Adipocyte (in vitro differentiated cells): ENCODE results near the gene USP33.
"Not testable (repeated sequence)": the region's sequence is repeated elsewhere in the genome, so short reads cannot be mapped to it uniquely, and the experiment has no call there.

ENCODE experiments used
- DNase-seq: peaks from one replicate; pipeline ENCODE4 v3.0.0-alpha.2; 2015; ENCODE audit warnings: low read depth
- H3K27me3 ChIP-seq: replicated peaks from 2 replicates; pipeline ENCODE4 v1.7.0; 2013; ENCODE audit warnings: mild to moderate bottlenecking, low read length, moderate library complexity; ENCODE audit not compliant: control insufficient read depth, insufficient read depth
- H3K36me3 ChIP-seq: 2 replicates; pipeline ENCODE4 v1.7.0; 2013; ENCODE audit warnings: low read length, mild to moderate bottlenecking, moderate library complexity; ENCODE audit not compliant: control insufficient read depth, insufficient read depth, severe bottlenecking
- H3K4me1 ChIP-seq: 2 replicates; pipeline ENCODE4 v1.7.0; 2013; ENCODE audit warnings: mild to moderate bottlenecking, low read length, moderate library complexity; ENCODE audit not compliant: control insufficient read depth, insufficient read depth
- H3K4me3 ChIP-seq: 2 replicates; pipeline ENCODE4 v1.7.0; 2013; ENCODE audit warnings: mild to moderate bottlenecking, low read length, moderate library complexity
- H3K9ac ChIP-seq: 2 replicates; pipeline ENCODE4 v1.7.0; 2013; ENCODE audit warnings: mild to moderate bottlenecking, low read length, moderate library complexity
- H3K9me3 ChIP-seq: 2 replicates; pipeline ENCODE4 v1.7.0; 2013; ENCODE audit warnings: mild to moderate bottlenecking, low read length, moderate library complexity; ENCODE audit not compliant: control insufficient read depth

Gene USP33

DNA sequence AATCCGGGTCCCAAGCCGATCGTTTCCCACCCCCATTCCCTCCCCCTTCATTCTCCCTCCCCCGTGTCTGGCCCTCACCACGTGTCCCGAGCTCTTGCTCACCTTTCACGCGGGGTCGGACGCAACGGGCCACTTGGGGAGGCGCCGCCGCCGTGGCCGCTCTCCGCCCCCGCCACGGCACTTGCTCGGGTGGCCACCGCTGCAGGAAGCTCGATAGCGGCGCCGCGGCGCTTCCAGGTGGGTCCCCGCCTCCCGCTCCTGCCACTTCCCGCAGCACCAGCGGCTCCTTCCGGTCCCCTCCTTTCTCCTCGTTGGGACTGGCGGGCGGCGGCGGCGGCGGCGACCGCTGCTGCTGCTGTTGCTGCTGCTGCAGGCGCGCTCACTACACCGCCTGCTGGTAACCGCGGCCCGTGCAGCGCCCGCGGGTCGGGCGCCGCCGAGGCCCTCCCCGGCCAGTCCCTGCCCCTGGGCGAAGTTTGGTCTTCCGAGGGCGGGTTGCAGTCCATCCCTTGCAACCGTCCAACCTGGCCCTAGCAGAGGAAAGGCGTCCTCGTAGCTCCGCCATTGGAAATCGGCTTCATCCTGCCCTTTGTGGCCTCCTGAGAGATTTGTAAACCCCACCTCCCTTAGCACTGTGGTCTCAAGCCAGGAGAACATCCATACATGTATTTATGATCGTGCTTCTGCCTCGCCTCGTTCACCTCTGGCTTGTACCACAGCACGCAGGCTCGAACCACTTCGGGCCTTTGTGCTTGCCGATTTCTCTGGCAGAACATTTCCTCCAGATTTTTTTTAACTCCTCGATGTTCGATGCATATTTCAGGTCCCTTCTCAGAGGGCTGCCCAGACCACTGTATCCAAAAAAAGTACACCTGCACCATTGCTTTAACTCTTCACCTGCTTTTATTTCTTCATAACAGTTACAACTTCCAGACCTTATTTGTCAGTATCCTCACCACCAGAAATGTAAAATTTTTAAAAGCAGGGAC lies 76.2 kb downstream of the USP33 start:
- H3K4me1 ChIP-seq = peaks cover 55% of the 10 kb centered on the region
- no peaks in the 10 kb centered on the region for H3K9me3 ChIP-seq
- peak; percentile 93 for DNase-seq
- no peaks in the 10 kb centered on the region for H3K27me3 ChIP-seq
- peaks cover 7% of the 10 kb centered on the region for H3K36me3 ChIP-seq
- peak overlapping the region; percentile 92 for H3K9ac ChIP-seq
- H3K4me3 ChIP-seq = peak overlapping the region; percentile 95

- peak within 1 kb of the TSS; percentile 92 for H3K9ac ChIP-seq
- H3K4me1 ChIP-seq = peaks cover 62% of the 10 kb centered on the region
- H3K36me3 ChIP-seq = peaks cover 3% of the 10 kb centered on the region
- H3K9me3 ChIP-seq = no peaks in the 10 kb centered on the region
- DNase-seq = peak; percentile 97
- peak within 1 kb of the TSS; percentile 95 for H3K4me3 ChIP-seq
- H3K27me3 ChIP-seq = no peaks in the 10 kb centered on the region
These were observed 77.0 kb downstream of the USP33 start, which contains the start of gene ZZZ3 for GRCh38 chr1:77682460-77683159. Gene ZZZ3 (minus strand): TSS chr1:77682658. CDS start chr1:77633354, 49,304 bp downstream.

DNA sequence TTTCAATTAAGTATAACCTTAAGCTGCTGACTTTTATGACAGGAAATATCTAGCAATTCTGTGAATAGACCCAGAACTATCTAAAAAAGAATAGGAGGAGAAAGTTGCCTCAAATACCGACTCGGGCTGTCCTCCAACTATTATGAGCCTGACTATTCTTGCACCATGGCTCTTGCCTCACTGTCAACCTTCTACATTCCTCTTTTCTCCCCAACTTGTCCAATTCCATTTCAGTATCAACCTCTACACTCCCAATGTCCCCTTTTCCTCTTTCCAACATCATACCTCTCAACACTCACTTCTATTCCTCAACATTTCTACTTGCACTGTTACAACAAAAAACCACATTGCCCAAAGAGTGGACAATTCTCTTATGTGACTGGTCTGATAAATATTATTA lies 79.5 kb downstream of the USP33 start:
- Histone ChIP-seq H3K4me1 (peaks cover 50% of the 10 kb centered on the region), H3K27me3 (no peaks in the 10 kb centered on the region), H3K36me3 (peaks cover 3% of the 10 kb centered on the region), H3K4me3 (peak overlapping the region; percentile 35), H3K9ac (no peak overlapping the region), H3K9me3 (no peaks in the 10 kb centered on the region)
- DNase-seq = no peak

GRCh38 chr1:77678660-77679610 lies 80.7 kb downstream of the USP33 start:
- Histone ChIP-seq H3K9me3 (no peaks in the 10 kb centered on the region), H3K4me3 (no peak overlapping the region), H3K9ac (no peak overlapping the region), H3K4me1 (peaks cover 47% of the 10 kb centered on the region), H3K36me3 (peaks cover 3% of the 10 kb centered on the region), H3K27me3 (no peaks in the 10 kb centered on the region)
- no peak for DNase-seq

DNA sequence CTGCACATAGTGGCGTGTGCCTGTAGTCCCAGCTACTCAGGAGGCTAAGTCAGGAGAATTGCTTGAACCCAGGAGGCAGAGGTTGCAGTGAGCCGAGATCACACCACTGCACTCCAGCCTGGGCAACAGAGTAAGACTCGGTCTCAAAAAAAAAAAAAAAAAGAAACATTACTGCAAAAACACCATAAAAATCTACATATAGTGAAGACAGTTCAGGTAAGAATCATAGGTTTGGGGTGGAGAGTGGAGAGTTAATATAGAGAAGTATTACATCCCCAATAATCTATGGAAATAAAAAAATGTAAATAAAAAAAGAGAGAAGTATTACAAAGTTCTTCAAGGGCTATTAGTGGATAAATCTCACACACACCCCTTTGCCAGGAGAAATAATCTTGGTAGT lies 84.8 kb downstream of the USP33 start:
- not testable (repeated sequence) for H3K9me3 ChIP-seq, H3K9ac ChIP-seq, DNase-seq, H3K36me3 ChIP-seq, H3K27me3 ChIP-seq, H3K4me3 ChIP-seq
- H3K4me1 ChIP-seq = peaks cover 53% of the 10 kb centered on the region

- H3K4me3 ChIP-seq = no peak overlapping the region
- H3K4me1 ChIP-seq = peaks cover 46% of the 10 kb centered on the region
- H3K27me3 ChIP-seq = no peaks in the 10 kb centered on the region
- H3K9ac ChIP-seq = no peak overlapping the region
- DNase-seq = no peak
- peaks cover 3% of the 10 kb centered on the region for H3K36me3 ChIP-seq
- H3K9me3 ChIP-seq = no peaks in the 10 kb centered on the region
These were observed 85.8 kb downstream of the USP33 start for GRCh38 chr1:77673716-77674355.

GRCh38 chr1:77673030-77673429 lies 86.6 kb downstream of the USP33 start:
- Histone ChIP-seq H3K4me1 (peaks cover 39% of the 10 kb centered on the region), H3K36me3 (peaks cover 3% of the 10 kb centered on the region), H3K27me3 (no peaks in the 10 kb centered on the region), H3K4me3 (no peak overlapping the region), H3K9ac (no peak overlapping the region), H3K9me3 (no peaks in the 10 kb centered on the region)
- DNase-seq = no peak

GRCh38 chr1:77672374-77672773 lies 87.3 kb downstream of the USP33 start:
- H3K36me3 ChIP-seq = peaks cover 3% of the 10 kb centered on the region
- no peak overlapping the region for H3K4me3 ChIP-seq
- no peaks in the 10 kb centered on the region for H3K27me3 ChIP-seq
- no peak for DNase-seq
- peak overlapping the region; percentile 5 for H3K9ac ChIP-seq
- peaks cover 35% of the 10 kb centered on the region for H3K4me1 ChIP-seq
- H3K9me3 ChIP-seq = no peaks in the 10 kb centered on the region

GRCh38 chr1:77671836-77672235 lies 87.8 kb downstream of the USP33 start:
- H3K4me3 ChIP-seq = peak overlapping the region; percentile 46
- DNase-seq = peak; percentile 53
- H3K9ac ChIP-seq = peak overlapping the region; percentile 5
- H3K27me3 ChIP-seq = no peaks in the 10 kb centered on the region
- H3K9me3 ChIP-seq = no peaks in the 10 kb centered on the region
- peaks cover 3% of the 10 kb centered on the region for H3K36me3 ChIP-seq
- H3K4me1 ChIP-seq = peaks cover 35% of the 10 kb centered on the region

DNA sequence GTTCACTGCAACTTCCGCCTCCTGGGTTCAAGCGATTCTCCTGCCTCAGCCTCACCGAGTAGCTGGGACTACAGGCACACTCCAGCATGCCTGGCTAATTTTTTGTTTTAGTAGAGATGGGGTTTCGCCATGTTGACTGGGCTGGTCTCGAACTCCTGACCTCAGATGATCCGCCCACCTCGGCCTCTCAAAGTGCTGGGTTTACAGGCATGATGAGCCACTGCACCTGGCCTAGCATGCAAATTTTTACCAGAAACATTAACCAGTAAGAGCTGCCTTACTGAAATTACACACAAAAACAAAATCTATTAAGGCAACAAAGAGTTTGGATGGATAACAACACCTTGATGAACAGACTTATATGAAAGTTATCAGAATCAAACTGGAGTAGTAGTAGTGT lies 89.3 kb downstream of the USP33 start:
- Histone ChIP-seq H3K9me3 (no peaks in the 10 kb centered on the region), H3K4me3 (no peak overlapping the region), H3K36me3 (no peaks in the 10 kb centered on the region), H3K27me3 (no peaks in the 10 kb centered on the region), H3K4me1 (peaks cover 40% of the 10 kb centered on the region), H3K9ac (no peak overlapping the region)
- DNase-seq = no peak
